GM23248 (cell line): ENCODE measurements around the gene DOP1A.

ENCODE experiments used
- EZH2 ChIP-seq: fragments of 200-600 bp; sonication (generic); IDR thresholded peaks from 2 replicates; pipeline ENCODE4 v1.6.1; 2018; ENCODE audit warnings: antibody characterized with exemption, mild to moderate bottlenecking; ENCODE audit not compliant: insufficient read depth, poor library complexity, severe bottlenecking
- EZH2phosphoT487 ChIP-seq: fragments of 200-600 bp; sonication (generic); IDR thresholded peaks from 2 replicates; pipeline ENCODE4 v1.6.1; 2018; ENCODE audit warnings: antibody characterized with exemption, moderate library complexity, mild to moderate bottlenecking, low read depth; ENCODE audit not compliant: insufficient read depth

DNA sequence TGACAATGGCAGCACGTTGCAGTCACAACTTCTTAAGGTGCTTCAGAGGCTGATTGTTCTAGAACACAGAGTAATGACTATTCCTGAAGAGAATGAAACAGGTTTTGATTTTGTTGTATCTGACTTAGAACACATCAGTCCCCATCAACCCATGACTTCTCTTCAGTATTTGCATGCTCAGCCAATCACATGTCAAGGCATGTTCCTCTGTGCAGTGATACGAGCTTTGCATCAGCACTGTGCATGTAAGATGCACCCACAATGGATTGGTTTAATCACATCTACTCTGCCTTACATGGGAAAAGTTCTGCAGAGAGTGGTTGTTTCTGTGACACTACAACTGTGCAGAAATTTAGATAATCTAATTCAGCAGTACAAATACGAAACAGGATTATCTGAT lies 71.3 kb downstream of the DOP1A start:
- no peak for TF ChIP-seq EZH2phosphoT487
- TF ChIP-seq EZH2 = no peak
